ENCODE measurements around the gene SLCO3A1.

Gene SLCO3A1

GRCh38 chr15:92005154-92005553 lies 151.6 kb downstream of the SLCO3A1 start:
- peaks cover 67% of the 10 kb centered on the region for H3K4me1 Mint-ChIP-seq (ENCODE audit: low read depth)
- DNase-seq, result no peak
- H3K4me3 Mint-ChIP-seq, result no peak overlapping the region
- no peaks in the 10 kb centered on the region for H3K9me3 Mint-ChIP-seq
- no peaks in the 10 kb centered on the region for H3K27me3 Mint-ChIP-seq
- H3K36me3 Mint-ChIP-seq (ENCODE audit: low read depth), result no peaks in the 10 kb centered on the region
- H3K27ac Mint-ChIP-seq, result no peak overlapping the region

GRCh38 chr15:92006186-92007028 lies 152.9 kb downstream of the SLCO3A1 start:
- Mint-ChIP-seq H3K27ac (no peak overlapping the region), H3K36me3 (ENCODE audit: low read depth) (no peaks in the 10 kb centered on the region), H3K4me1 (ENCODE audit: low read depth) (peaks cover 73% of the 10 kb centered on the region), H3K27me3 (no peaks in the 10 kb centered on the region), H3K4me3 (no peak overlapping the region), H3K9me3 (no peaks in the 10 kb centered on the region)
- no peak for DNase-seq

GRCh38 chr15:92009162-92009561 lies 155.7 kb downstream of the SLCO3A1 start:
- no peaks in the 10 kb centered on the region for H3K27me3 Mint-ChIP-seq
- H3K9me3 Mint-ChIP-seq, result no peaks in the 10 kb centered on the region
- peaks cover 84% of the 10 kb centered on the region for H3K4me1 Mint-ChIP-seq (ENCODE audit: low read depth)
- H3K27ac Mint-ChIP-seq, result peak overlapping the region; percentile 70
- DNase-seq, result no peak
- H3K36me3 Mint-ChIP-seq (ENCODE audit: low read depth), result no peaks in the 10 kb centered on the region
- peak overlapping the region; percentile 49 for H3K4me3 Mint-ChIP-seq

- H3K9me3 Mint-ChIP-seq, result no peaks in the 10 kb centered on the region
- H3K27me3 Mint-ChIP-seq, result no peaks in the 10 kb centered on the region
- peak; percentile 42 for DNase-seq
- H3K27ac Mint-ChIP-seq, result peak overlapping the region; percentile 82
- no peaks in the 10 kb centered on the region for H3K36me3 Mint-ChIP-seq (ENCODE audit: low read depth)
- H3K4me1 Mint-ChIP-seq (ENCODE audit: low read depth), result peaks cover 68% of the 10 kb centered on the region
- peak overlapping the region; percentile 42 for H3K4me3 Mint-ChIP-seq
These were observed 158.3 kb downstream of the SLCO3A1 start for GRCh38 chr15:92011611-92012367.

DNA sequence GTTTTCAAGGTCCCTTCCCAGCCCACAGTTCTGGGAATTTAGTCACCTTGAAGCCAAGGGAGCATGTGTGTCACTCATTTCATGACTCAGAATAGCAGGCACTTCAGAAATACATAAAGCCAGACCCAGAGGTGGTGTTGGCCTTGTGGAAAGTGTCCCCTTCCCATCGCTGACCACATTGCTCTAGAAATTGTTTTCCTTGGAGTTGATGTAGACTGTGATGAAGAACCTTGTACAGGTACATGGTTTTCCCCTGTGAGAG lies 158.8 kb downstream of the SLCO3A1 start:
- DNase-seq, result no peak
- Mint-ChIP-seq H3K9me3 (no peaks in the 10 kb centered on the region), H3K27ac (peak overlapping the region; percentile 82), H3K4me3 (peak overlapping the region; percentile 42), H3K27me3 (no peaks in the 10 kb centered on the region), H3K36me3 (ENCODE audit: low read depth) (no peaks in the 10 kb centered on the region), H3K4me1 (ENCODE audit: low read depth) (peaks cover 63% of the 10 kb centered on the region)

GRCh38 chr15:92012881-92013280 lies 159.4 kb downstream of the SLCO3A1 start:
- Mint-ChIP-seq H3K36me3 (ENCODE audit: low read depth) (no peaks in the 10 kb centered on the region), H3K27ac (no peak overlapping the region), H3K9me3 (no peaks in the 10 kb centered on the region), H3K4me1 (ENCODE audit: low read depth) (peaks cover 66% of the 10 kb centered on the region), H3K27me3 (no peaks in the 10 kb centered on the region), H3K4me3 (no peak overlapping the region)
- no peak for DNase-seq

- Mint-ChIP-seq H3K27me3 (no peaks in the 10 kb centered on the region), H3K4me3 (no peak overlapping the region), H3K4me1 (ENCODE audit: low read depth) (peaks cover 56% of the 10 kb centered on the region), H3K27ac (no peak overlapping the region), H3K36me3 (ENCODE audit: low read depth) (no peaks in the 10 kb centered on the region), H3K9me3 (no peaks in the 10 kb centered on the region)
- no peak for DNase-seq
These were observed 160.9 kb downstream of the SLCO3A1 start for GRCh38 chr15:92014281-92015030.

DNA sequence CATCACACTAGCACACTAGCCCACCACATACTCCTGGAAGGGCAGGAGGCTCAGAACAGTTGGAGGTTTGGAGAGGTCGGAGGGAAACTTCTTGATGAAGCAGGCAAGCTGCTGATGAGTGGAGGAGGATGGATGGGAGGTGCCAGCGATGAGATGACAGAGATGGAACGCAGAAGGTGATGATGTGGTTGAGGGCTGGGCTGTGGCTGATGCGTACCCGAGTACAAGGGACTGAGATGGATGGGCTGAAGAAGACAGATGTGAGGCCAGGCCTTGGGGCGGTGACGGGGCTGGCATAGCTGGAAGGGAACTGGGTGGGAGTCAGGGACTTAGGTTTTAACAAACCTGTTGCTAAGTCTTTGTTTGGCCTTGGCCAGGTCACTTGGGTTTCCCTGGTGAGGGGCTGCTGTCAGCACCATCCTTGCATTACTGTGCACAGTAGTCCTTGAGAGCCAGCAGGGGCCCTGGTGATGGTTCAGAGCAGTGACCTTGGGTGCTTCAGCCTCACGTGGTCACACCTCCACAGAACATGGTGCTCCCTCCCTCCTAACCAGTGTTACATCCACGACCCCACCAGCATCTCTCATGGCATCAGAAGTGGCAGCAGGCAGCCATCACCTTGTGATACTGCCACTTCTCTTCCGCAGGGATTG lies 164.5 kb downstream of the SLCO3A1 start:
- Mint-ChIP-seq H3K4me1 (ENCODE audit: low read depth) (peaks cover 45% of the 10 kb centered on the region), H3K36me3 (ENCODE audit: low read depth) (no peaks in the 10 kb centered on the region), H3K27me3 (no peaks in the 10 kb centered on the region), H3K4me3 (no peak overlapping the region), H3K27ac (no peak overlapping the region), H3K9me3 (no peaks in the 10 kb centered on the region)
- no peak for DNase-seq

DNA sequence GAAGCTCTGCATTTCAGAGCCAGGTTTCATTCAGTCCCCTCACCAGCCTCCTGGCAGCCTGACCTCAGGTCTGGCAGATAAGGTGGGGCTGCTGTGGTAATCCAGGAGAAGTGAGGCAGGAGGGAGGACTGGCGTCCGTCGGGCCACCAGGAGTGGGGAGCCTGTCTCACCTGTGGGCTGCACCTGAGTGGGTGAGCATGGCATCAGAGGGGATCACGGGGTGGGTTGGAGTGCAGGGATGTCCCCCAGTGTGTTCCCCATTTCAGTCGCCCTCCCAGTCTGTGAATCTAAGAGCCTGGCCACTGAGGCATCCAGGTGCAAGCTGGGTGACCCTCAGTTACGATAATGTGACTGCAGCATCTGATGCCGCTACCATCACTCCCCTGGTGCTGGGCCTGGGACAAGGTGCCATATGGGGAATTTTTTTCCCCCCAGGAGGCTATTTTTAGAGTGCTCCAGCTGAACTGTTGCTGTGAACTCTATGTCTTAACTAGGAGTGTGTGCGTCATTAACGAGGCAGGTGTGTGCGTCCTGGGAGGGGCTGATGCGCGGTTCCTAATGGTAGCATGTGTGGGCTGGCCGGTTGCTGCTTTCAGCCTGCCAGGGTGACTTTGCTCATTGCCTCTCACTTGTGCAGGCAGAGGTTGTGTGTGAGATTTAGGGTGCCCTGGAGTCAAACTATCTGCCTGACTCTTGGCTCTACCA lies 165.2 kb downstream of the SLCO3A1 start:
- Mint-ChIP-seq H3K9me3 (no peaks in the 10 kb centered on the region), H3K4me1 (ENCODE audit: low read depth) (peaks cover 41% of the 10 kb centered on the region), H3K27ac (no peak overlapping the region), H3K36me3 (ENCODE audit: low read depth) (no peaks in the 10 kb centered on the region), H3K27me3 (no peaks in the 10 kb centered on the region), H3K4me3 (no peak overlapping the region)
- no peak for DNase-seq

- no peaks in the 10 kb centered on the region for H3K27me3 Mint-ChIP-seq
- peaks cover 33% of the 10 kb centered on the region for H3K4me1 Mint-ChIP-seq (ENCODE audit: low read depth)
These were observed 166.2 kb downstream of the SLCO3A1 start for GRCh38 chr15:92019706-92020105.

DNA sequence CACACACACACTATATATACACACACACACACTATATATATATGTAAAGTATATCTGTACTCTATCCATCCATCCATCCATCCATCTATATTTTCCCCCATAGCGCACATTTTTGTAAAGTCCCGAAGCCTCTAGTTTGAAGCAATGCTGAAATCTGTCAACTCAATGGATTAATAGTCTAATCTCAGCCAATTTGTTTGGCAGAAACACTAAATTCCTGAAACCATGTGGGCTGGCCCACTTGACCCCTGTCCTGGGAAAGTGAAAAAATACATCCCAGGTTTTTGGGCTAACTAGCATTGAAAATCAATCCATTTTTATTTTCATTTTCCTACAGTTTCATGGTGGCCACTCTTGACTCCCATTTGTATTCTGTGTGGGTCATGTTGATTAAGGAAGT lies 166.7 kb downstream of the SLCO3A1 start:
- no peak overlapping the region for H3K27ac Mint-ChIP-seq
- H3K36me3 Mint-ChIP-seq (ENCODE audit: low read depth), result no peaks in the 10 kb centered on the region
- no peak overlapping the region for H3K4me3 Mint-ChIP-seq
- no peaks in the 10 kb centered on the region for H3K27me3 Mint-ChIP-seq
- H3K9me3 Mint-ChIP-seq, result no peaks in the 10 kb centered on the region
- peaks cover 31% of the 10 kb centered on the region for H3K4me1 Mint-ChIP-seq (ENCODE audit: low read depth)
- DNase-seq, result no peak

More at GRCh38 chr15:92019706-92020105, 166.2 kb downstream of the SLCO3A1 start:
- Mint-ChIP-seq H3K4me3 (no peak overlapping the region), H3K9me3 (no peaks in the 10 kb centered on the region), H3K27ac (no peak overlapping the region), H3K36me3 (ENCODE audit: low read depth) (no peaks in the 10 kb centered on the region)
- no peak for DNase-seq

- Mint-ChIP-seq H3K9me3 (no peaks in the 10 kb centered on the region), H3K27ac (no peak overlapping the region), H3K4me1 (ENCODE audit: low read depth) (peaks cover 30% of the 10 kb centered on the region), H3K36me3 (ENCODE audit: low read depth) (no peaks in the 10 kb centered on the region), H3K27me3 (no peaks in the 10 kb centered on the region), H3K4me3 (no peak overlapping the region)
- no peak for DNase-seq
These were observed 167.3 kb downstream of the SLCO3A1 start for GRCh38 chr15:92020804-92021203.

DNA sequence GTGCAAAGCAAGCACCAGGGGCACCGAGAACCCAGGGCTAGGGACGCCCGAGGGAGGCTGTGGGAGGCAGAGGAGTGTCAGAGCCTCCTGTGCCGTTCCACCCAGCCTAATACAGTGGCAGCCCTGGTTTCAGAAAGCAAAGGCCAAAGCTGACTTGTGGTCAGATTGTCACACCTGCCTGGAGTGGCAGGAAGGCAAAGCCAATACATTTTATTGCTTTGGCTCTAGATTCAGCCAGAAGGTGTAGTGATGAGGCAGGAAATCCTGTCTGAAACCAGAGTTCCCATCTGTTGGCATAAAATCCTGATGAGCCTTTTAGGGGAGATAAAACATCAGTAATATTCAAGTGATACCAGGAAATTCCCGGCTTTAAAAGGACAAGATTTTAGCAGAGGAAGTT lies 168.3 kb downstream of the SLCO3A1 start:
- H3K27ac Mint-ChIP-seq, result no peak overlapping the region
- H3K27me3 Mint-ChIP-seq, result no peaks in the 10 kb centered on the region
- peaks cover 30% of the 10 kb centered on the region for H3K4me1 Mint-ChIP-seq (ENCODE audit: low read depth)
- no peaks in the 10 kb centered on the region for H3K36me3 Mint-ChIP-seq (ENCODE audit: low read depth)
- no peak for DNase-seq
- H3K4me3 Mint-ChIP-seq, result no peak overlapping the region
- H3K9me3 Mint-ChIP-seq, result no peaks in the 10 kb centered on the region

GRCh38 chr15:92023965-92024364 lies 170.5 kb downstream of the SLCO3A1 start:
- no peak for DNase-seq
- no peaks in the 10 kb centered on the region for H3K36me3 Mint-ChIP-seq (ENCODE audit: low read depth)
- H3K4me3 Mint-ChIP-seq, result no peak overlapping the region
- H3K9me3 Mint-ChIP-seq, result no peaks in the 10 kb centered on the region
- no peak overlapping the region for H3K27ac Mint-ChIP-seq
- no peaks in the 10 kb centered on the region for H3K27me3 Mint-ChIP-seq
- H3K4me1 Mint-ChIP-seq (ENCODE audit: low read depth), result peaks cover 23% of the 10 kb centered on the region
